GM10266 (cell line): ENCODE data around the gene TMEM115.
A peak's percentile ranks its signal among the peaks of the same experiment; 100 is the strongest.

Source experiments
- DNase-seq: peaks from one replicate; pipeline ENCODE4 v3.0.0; 2012; ENCODE audit errors: extremely low spot score
- TF ChIP-seq, protein P1 (sequence below): IDR thresholded peaks from 2 replicates; pipeline ENCODE4 v1.5.1; 2012; ENCODE audit warnings: mild to moderate bottlenecking, low read depth; ENCODE audit not compliant: control insufficient read depth, insufficient read depth; ENCODE audit errors: missing control alignments

Gene TMEM115

DNA sequence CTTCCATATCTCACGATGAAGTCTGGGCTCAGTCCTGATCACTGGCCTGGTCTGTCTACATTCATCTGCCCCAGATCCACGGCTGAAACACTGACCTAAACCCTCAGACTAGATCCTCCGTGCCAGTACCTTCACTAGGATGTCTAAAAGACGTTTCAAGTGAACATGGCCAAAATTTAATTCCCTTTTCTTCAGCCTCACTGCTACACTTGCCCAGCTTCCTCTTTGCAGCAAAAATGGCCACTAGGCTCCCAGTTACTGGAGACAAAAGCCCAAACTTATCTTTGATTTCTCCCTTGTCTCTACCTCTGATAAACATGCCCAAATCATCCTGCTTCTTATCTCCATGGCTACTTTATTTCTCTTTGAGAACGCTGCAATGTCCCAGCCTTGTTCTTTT, 20.4 kb downstream of the TMEM115 start:
- TF ChIP-seq, protein P1, sequence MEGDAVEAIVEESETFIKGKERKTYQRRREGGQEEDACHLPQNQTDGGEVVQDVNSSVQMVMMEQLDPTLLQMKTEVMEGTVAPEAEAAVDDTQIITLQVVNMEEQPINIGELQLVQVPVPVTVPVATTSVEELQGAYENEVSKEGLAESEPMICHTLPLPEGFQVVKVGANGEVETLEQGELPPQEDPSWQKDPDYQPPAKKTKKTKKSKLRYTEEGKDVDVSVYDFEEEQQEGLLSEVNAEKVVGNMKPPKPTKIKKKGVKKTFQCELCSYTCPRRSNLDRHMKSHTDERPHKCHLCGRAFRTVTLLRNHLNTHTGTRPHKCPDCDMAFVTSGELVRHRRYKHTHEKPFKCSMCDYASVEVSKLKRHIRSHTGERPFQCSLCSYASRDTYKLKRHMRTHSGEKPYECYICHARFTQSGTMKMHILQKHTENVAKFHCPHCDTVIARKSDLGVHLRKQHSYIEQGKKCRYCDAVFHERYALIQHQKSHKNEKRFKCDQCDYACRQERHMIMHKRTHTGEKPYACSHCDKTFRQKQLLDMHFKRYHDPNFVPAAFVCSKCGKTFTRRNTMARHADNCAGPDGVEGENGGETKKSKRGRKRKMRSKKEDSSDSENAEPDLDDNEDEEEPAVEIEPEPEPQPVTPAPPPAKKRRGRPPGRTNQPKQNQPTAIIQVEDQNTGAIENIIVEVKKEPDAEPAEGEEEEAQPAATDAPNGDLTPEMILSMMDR = no peak
- DNase-seq = no peak

DNA sequence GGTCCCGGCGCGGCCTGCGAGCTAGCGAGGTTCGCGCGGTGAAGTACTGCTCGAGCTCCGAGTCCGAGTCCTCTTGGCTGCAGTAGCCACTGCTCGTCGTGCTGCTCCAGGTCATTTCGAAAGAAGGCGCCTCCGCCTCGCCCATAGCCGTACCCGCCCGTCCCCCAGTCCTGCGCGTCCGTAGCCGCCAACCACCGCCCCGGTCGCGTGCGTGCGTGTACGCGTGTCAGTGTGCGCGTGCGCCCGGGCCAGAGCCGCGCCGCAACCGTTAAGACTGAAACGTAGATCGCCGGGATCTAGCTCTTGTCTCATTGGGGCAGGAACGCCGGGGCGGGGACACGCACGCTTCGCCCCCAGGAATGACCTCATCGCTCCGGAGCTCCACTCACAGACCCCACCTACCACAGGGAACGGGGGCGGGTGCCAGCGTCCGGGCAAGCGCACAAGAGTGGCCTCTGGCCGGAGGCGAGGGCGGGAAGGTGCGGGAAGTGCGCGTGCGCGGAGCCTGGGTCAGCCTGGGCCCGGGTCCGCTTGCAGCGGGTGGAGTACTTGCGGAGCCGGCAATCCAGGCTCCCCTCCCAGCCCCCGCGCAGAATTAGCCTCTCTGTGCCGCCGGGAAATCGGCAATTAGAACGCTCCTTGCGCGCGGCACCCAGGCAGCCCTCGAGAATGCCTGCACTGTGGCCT, 22.0 kb downstream of the TMEM115 start:
- DNase-seq = peak; percentile 99
- TF ChIP-seq, protein P1 = no peak

DNA sequence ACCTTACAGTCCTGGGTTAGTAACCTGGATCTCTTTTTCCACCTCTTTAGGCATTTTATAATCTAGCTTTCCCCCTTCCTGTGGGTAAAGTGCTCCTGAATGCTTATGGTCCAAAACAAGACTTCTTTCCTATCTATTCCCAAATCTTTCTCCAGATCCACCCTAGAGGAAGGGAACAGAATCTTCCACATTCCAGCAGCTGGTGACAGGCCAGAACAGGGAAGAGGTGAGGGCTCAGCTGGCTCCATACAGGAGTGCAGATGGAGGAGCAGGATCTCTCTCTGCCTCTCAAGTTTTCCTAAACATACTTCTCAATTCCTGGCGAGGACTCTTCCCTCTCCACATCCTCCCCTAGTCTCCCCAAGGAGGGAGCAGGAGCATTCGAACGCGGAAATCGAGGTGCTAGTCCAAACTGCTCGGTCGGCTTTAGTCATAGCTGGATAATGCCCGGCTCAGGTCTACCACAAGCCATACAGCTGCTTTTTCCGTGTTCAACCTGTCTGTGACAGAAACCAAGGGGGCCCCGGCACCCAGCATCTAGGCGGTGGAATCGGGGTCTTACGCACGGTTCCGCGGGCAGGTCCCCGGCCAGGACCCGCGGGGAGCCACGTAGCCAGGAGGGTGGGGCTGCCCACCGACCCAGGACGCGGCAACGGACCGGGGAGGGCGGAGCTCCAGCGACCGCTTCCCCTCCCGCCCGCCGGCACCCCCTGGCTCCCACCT, 22.7 kb downstream of the TMEM115 start:
- DNase-seq = peak; percentile 37
- TF ChIP-seq, protein P1 = no peak

DNA sequence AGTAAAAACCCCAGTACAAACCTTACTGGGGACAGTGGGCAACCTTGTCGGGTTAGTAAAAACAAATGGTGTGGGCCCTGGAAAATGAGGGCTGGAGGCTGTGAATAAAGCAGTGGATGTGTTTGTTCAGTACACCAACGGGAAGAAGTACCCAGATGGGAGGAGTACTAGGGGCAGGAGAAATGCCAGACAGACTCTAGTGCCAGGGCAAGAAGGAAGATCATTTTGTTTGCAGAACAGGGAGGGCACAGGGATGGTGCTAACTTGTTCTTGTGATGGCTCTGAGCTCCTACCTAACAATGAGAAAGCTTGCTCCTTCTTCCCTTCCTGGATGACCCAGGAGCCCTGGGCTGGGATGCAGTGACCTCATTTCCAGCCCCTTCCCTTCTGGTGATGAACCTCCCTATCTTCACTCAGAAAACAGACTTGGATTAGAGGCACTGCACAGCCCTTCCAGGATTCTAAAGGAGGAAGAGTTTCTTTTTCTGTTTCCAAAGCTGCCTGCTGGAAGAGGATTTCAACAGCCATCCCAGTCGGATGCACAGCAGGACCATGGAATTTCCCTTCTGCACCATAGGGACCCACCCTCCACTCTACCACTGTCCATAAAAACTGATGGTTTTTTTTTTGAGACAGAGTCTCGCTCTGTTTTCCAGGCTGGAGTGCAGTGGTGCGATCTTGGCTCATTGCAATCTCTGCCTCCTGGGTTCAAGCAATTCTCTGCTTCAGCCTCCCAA, 24.8 kb downstream of the TMEM115 start:
- DNase-seq = no peak
- TF ChIP-seq, protein P1 = no peak

DNA sequence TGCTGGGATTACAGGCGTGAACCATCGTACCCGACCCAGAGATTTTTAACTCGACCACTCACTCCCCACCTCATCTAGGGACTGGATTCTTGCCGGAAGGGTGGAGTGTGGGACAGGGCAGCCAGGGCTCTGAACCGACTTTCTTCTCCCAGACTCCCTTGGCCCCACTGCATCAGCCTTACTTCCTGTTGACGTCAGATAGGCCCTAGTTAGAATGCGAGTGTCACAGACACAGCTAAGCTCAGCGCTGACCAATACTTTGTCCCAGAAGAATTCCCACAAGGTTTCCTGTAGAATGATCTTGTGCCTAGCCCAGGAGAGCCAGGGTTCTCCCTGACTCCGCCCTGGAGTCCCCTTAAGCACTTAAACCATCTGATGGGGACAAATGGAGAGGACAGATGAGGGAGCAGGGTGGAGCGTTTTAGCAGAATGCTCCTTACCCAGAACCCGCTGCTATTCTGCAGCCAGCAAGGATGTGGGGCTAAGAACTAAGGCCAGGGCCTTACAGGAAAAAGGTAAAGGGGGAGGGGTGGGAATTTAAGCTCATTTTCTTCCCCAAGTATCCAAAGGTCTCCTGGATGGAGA, 25.5 kb downstream of the TMEM115 start:
- TF ChIP-seq, protein P1 = no peak

DNA sequence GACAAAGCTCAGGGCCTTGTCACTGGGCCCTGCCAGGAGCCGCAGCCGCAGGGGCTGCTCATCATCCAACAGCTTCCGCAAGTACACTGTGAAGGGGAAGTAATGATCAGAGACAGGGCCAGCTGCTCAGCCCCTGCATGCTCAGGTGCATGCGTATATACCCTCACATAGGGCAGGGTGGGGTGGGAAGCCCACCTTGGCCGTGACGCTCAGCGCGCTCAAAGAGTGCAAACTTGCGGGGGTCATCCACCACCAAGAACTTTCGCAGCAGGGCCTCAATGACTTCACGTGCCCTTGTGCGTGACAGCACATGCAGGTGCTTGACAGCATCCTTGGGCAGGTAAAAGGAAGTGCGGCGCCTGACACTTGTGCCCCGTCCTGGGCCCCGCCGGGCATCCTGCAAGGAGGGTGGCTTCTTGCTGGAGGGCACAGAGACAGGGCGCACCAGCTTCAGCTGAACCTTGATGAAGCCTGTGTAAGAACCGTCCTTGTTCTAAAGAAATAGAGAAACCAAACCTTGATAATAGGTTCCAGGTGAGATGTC, 27.9 kb downstream of the TMEM115 start:
- TF ChIP-seq, protein P1 = no peak

More for the DNA sequence above, 25.5 kb downstream of the TMEM115 start:
- no peak for DNase-seq

More for the DNA sequence above, 27.9 kb downstream of the TMEM115 start:
- no peak for DNase-seq
